CD4-positive, alpha-beta memory T cell (primary cell): ENCODE data around the gene TMC3. TPM values are rescaled to one million over a fixed set of nuclear protein-coding genes. Genes with fewer than 3 reads are reported as not detected.

Source experiments
- polyA plus RNA-seq, 2 donors: library from polyadenylated mRNA; unstranded; fragments of 300-500 nt; fragmentation: Illumina TruSeq; gene quantifications; one replicate each; pipeline ENCODE4 v1.2.3, GENCODE V29; 2021
- total RNA-seq, 2 experiments: library from RNA; stranded (reverse); gene quantifications; one replicate each; pipeline ENCODE4 v1.2.3, GENCODE V29; 2021

Gene TMC3
- total and polyA plus RNA-seq, 4 experiments from 2014 or later, result 0.05 TPM; not detected in 3

Other genes starting within 250 kb of the TMC3 start
- gene CFAP161, start 239.9 kb downstream of the TMC3 start, total RNA-seq, result not detected
- gene CFAP161, start 239.9 kb downstream of the TMC3 start, polyA plus RNA-seq, result not detected
- 100 to 1,000 TPM; 392 to 400 TPM for gene IL16, start 177.3 kb downstream of the TMC3 start, total RNA-seq
- 100 to 1,000 TPM; 190 to 332 TPM for gene IL16, start 177.3 kb downstream of the TMC3 start, polyA plus RNA-seq
- gene STARD5, start 50.1 kb downstream of the TMC3 start, total RNA-seq, result 1 to 10 TPM; 5.0 to 8.0 TPM
- gene STARD5, start 50.1 kb downstream of the TMC3 start, polyA plus RNA-seq, result 1 to 10 TPM; 1.9 to 3.9 TPM